Activated naive CD8-positive, alpha-beta T cell treated with anti-CD3 and anti-CD28 coated beads for 36 hours (primary cell): ENCODE data around the gene TUBB. TPM values are rescaled to one million over a fixed set of nuclear protein-coding genes. Genes with fewer than 3 reads are reported as not detected.

ENCODE experiments used
- DNase-seq: peaks from one replicate; pipeline ENCODE4 v3.0.0; 2021
- H3K27ac Mint-ChIP-seq: one replicate; pipeline ENCODE4 v1.8.0; 2022; ENCODE audit warnings: mild to moderate bottlenecking, moderate library complexity, mixed read lengths
- H3K27me3 Mint-ChIP-seq: one replicate; pipeline ENCODE4 v1.8.0; 2022; ENCODE audit warnings: mild to moderate bottlenecking, mixed read lengths
- H3K36me3 Mint-ChIP-seq: one replicate; pipeline ENCODE4 v1.8.0; 2021; ENCODE audit warnings: mild to moderate bottlenecking, mixed read lengths
- H3K4me1 Mint-ChIP-seq: one replicate; pipeline ENCODE4 v1.8.0; 2021; ENCODE audit warnings: mixed read lengths
- H3K4me3 Mint-ChIP-seq: one replicate; pipeline ENCODE4 v1.8.0; 2022; ENCODE audit warnings: mild to moderate bottlenecking, moderate library complexity, mixed read lengths
- H3K9me3 Mint-ChIP-seq: one replicate; pipeline ENCODE4 v1.8.0; 2022; ENCODE audit warnings: mixed read lengths
- total RNA-seq, 2 experiments: library from RNA; stranded (reverse); gene quantifications; one replicate each; pipeline ENCODE4 v1.2.3, GENCODE V29; 2021

TUBB gene
- total RNA-seq, 2 experiments from 2014 or later, result 1,515 to 1,538 TPM

- peak overlapping the region; percentile 93 for H3K27ac Mint-ChIP-seq
- H3K36me3 Mint-ChIP-seq, result peaks cover 92% of the 10 kb centered on the region
- H3K4me1 Mint-ChIP-seq, result peaks cover 78% of the 10 kb centered on the region
- peak overlapping the region; percentile 100 for H3K4me3 Mint-ChIP-seq
- no peak for DNase-seq
- H3K27me3 Mint-ChIP-seq, result peaks cover 8% of the 10 kb centered on the region
- H3K9me3 Mint-ChIP-seq, result peaks cover 12% of the 10 kb centered on the region
Measured at GRCh38 chr6:30740540-30740870, 20.4 kb downstream of the TUBB start.

GRCh38 chr6:30741063-30741779 is 21.1 kb downstream of the TUBB start:
- DNase-seq, result no peak
- H3K4me3 Mint-ChIP-seq, result peak overlapping the region; percentile 100
- peak overlapping the region; percentile 93 for H3K27ac Mint-ChIP-seq
- peaks cover 85% of the 10 kb centered on the region for H3K36me3 Mint-ChIP-seq
- H3K9me3 Mint-ChIP-seq, result peaks cover 9% of the 10 kb centered on the region
- H3K4me1 Mint-ChIP-seq, result peaks cover 73% of the 10 kb centered on the region
- peaks cover 8% of the 10 kb centered on the region for H3K27me3 Mint-ChIP-seq

- Mint-ChIP-seq H3K4me3 (peak overlapping the region; percentile 100), H3K36me3 (peaks cover 79% of the 10 kb centered on the region), H3K4me1 (peaks cover 68% of the 10 kb centered on the region), H3K27me3 (peaks cover 8% of the 10 kb centered on the region), H3K27ac (peak overlapping the region; percentile 93), H3K9me3 (peaks cover 8% of the 10 kb centered on the region)
- no peak for DNase-seq
Measured at GRCh38 chr6:30741789-30742315, 21.7 kb downstream of the TUBB start.

- Mint-ChIP-seq H3K9me3 (peaks cover 3% of the 10 kb centered on the region), H3K27me3 (peaks cover 8% of the 10 kb centered on the region), H3K4me1 (peaks cover 65% of the 10 kb centered on the region), H3K4me3 (peak within 1 kb of the TSS; percentile 100), H3K27ac (peak within 1 kb of the TSS; percentile 98), H3K36me3 (peaks cover 72% of the 10 kb centered on the region)
- peak; percentile 98 for DNase-seq
Measured at GRCh38 chr6:30742316-30743098, 22.4 kb downstream of the TUBB start, which contains the start of gene FLOT1. Gene FLOT1, minus strand, starts transcription at chr6:30742687. Its CDS starts 498 bp downstream, at chr6:30742189.

GRCh38 chr6:30743099-30744053 is 23.2 kb downstream of the TUBB start:
- Mint-ChIP-seq H3K27me3 (peaks cover 8% of the 10 kb centered on the region), H3K27ac (peak overlapping the region; percentile 98), H3K4me1 (peaks cover 66% of the 10 kb centered on the region), H3K9me3 (peaks cover 2% of the 10 kb centered on the region), H3K36me3 (peaks cover 64% of the 10 kb centered on the region), H3K4me3 (peak overlapping the region; percentile 100)
- DNase-seq, result peak; percentile 47

GRCh38 chr6:30744054-30744805 is 24.1 kb downstream of the TUBB start, which contains the start of gene IER3:
Gene IER3, minus strand, starts transcription at chr6:30744547. Its CDS starts 29 bp downstream, at chr6:30744518.
- Mint-ChIP-seq H3K4me1 (peaks cover 61% of the 10 kb centered on the region), H3K27ac (peak within 1 kb of the TSS; percentile 98), H3K4me3 (peak within 1 kb of the TSS; percentile 100), H3K36me3 (peaks cover 55% of the 10 kb centered on the region), H3K27me3 (peaks cover 8% of the 10 kb centered on the region), H3K9me3 (peaks cover 2% of the 10 kb centered on the region)
- peak; percentile 88 for DNase-seq

GRCh38 chr6:30747300-30747687 is 27.1 kb downstream of the TUBB start:
- Mint-ChIP-seq H3K9me3 (peaks cover 2% of the 10 kb centered on the region), H3K4me3 (no peak overlapping the region), H3K27me3 (peaks cover 2% of the 10 kb centered on the region), H3K36me3 (peaks cover 24% of the 10 kb centered on the region), H3K27ac (no peak overlapping the region), H3K4me1 (peaks cover 43% of the 10 kb centered on the region)
- DNase-seq, result no peak

- no peak for DNase-seq
- no peak overlapping the region for H3K27ac Mint-ChIP-seq
- peaks cover 18% of the 10 kb centered on the region for H3K36me3 Mint-ChIP-seq
- H3K9me3 Mint-ChIP-seq, result peaks cover 2% of the 10 kb centered on the region
- H3K27me3 Mint-ChIP-seq, result no peaks in the 10 kb centered on the region
- H3K4me3 Mint-ChIP-seq, result no peak overlapping the region
- peaks cover 45% of the 10 kb centered on the region for H3K4me1 Mint-ChIP-seq
Measured at GRCh38 chr6:30747902-30748769, 28.0 kb downstream of the TUBB start.

- Mint-ChIP-seq H3K4me1 (peaks cover 44% of the 10 kb centered on the region), H3K4me3 (no peak overlapping the region), H3K9me3 (no peaks in the 10 kb centered on the region)
Measured at GRCh38 chr6:30748851-30749540, 28.8 kb downstream of the TUBB start.

GRCh38 chr6:30749554-30750378 is 29.6 kb downstream of the TUBB start:
- Mint-ChIP-seq H3K4me3 (no peak overlapping the region), H3K36me3 (peaks cover 5% of the 10 kb centered on the region), H3K4me1 (peaks cover 42% of the 10 kb centered on the region), H3K27ac (no peak overlapping the region), H3K9me3 (no peaks in the 10 kb centered on the region), H3K27me3 (no peaks in the 10 kb centered on the region)
- no peak for DNase-seq

More at GRCh38 chr6:30748851-30749540, 28.8 kb downstream of the TUBB start:
- no peaks in the 10 kb centered on the region for H3K27me3 Mint-ChIP-seq
- H3K36me3 Mint-ChIP-seq, result peaks cover 10% of the 10 kb centered on the region
- no peak overlapping the region for H3K27ac Mint-ChIP-seq
- DNase-seq, result no peak

GRCh38 chr6:30750379-30750668 is 30.2 kb downstream of the TUBB start:
- Mint-ChIP-seq H3K4me3 (no peak overlapping the region), H3K27ac (no peak overlapping the region), H3K4me1 (peaks cover 38% of the 10 kb centered on the region), H3K36me3 (peaks cover 1% of the 10 kb centered on the region), H3K27me3 (no peaks in the 10 kb centered on the region), H3K9me3 (no peaks in the 10 kb centered on the region)
- no peak for DNase-seq

- H3K27ac Mint-ChIP-seq, result no peak overlapping the region
- no peaks in the 10 kb centered on the region for H3K9me3 Mint-ChIP-seq
- H3K36me3 Mint-ChIP-seq, result no peaks in the 10 kb centered on the region
- H3K4me3 Mint-ChIP-seq, result no peak overlapping the region
- H3K27me3 Mint-ChIP-seq, result no peaks in the 10 kb centered on the region
- no peak for DNase-seq
- peaks cover 34% of the 10 kb centered on the region for H3K4me1 Mint-ChIP-seq
Measured at GRCh38 chr6:30752157-30752927, 32.2 kb downstream of the TUBB start.
